HFF-Myc (cell line): Measurements from ENCODE around the gene RGS9.

Experiments used
- DNase-seq: peaks from one replicate; pipeline ENCODE4 v3.0.0-alpha.2; 2011; ENCODE audit warnings: low read depth; ENCODE audit errors: extremely low read depth
- H3K4me3 ChIP-seq: replicated peaks from 2 replicates; pipeline ENCODE4 v1.5.1; 2011; ENCODE audit warnings: low read depth, mild to moderate bottlenecking, control low read depth, low read length
- CTCF ChIP-seq: IDR thresholded peaks from 2 replicates; pipeline ENCODE4 v1.5.1; 2012; ENCODE audit warnings: mild to moderate bottlenecking, low read depth, low read length, control low read depth; ENCODE audit errors: missing control alignments

Gene RGS9

GRCh38 chr17:65155622-65156021 is 18.5 kb downstream of the RGS9 start:
- no peak overlapping the region for H3K4me3 ChIP-seq
- DNase-seq: no peak
- no peak for TF ChIP-seq CTCF

- TF ChIP-seq CTCF: no peak
- no peak for DNase-seq
- H3K4me3 ChIP-seq: no peak overlapping the region
Measured at GRCh38 chr17:65156185-65156834, 19.1 kb downstream of the RGS9 start.

DNA sequence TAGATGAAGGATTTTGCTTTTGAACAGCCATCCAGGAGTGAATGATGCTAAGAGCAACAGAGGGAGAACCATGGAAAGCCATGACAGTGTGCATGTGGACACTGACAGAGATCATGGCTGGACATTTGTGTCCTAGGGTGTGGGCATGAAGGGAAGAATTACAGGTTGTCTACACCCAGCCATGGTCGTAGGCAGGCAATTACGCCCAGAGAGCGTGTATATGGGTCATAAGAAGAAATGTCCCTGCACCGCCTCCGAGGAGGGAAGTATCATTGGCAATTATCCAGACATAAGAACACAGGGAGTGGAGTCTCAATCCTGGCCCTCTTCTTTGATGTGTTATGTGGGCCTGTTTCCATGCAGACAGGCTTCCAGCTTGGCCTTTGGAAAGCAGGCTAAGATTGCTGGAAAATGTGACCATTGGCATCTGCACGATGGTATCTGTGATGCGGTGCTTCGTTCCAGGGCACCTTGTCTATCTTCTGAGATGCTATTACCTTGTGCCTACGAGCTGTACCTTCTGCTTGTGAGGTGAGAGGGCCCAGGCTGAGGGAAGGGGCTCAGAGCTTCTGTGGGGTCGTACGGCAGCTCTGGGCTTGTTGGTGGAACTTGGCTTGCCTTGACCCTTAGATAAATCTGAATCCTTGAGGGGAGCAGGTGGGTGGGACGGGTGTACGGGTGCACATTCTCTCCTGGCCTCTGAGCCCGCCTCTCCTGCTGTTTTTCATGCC is 19.8 kb downstream of the RGS9 start:
- no peak overlapping the region for H3K4me3 ChIP-seq
- DNase-seq: no peak
- no peak for TF ChIP-seq CTCF

- TF ChIP-seq CTCF: no peak
- no peak overlapping the region for H3K4me3 ChIP-seq
- no peak for DNase-seq
Measured at GRCh38 chr17:65158041-65158440, 20.9 kb downstream of the RGS9 start.

- TF ChIP-seq CTCF: no peak
- no peak overlapping the region for H3K4me3 ChIP-seq
- no peak for DNase-seq
Measured at GRCh38 chr17:65158622-65159021, 21.5 kb downstream of the RGS9 start.

DNA sequence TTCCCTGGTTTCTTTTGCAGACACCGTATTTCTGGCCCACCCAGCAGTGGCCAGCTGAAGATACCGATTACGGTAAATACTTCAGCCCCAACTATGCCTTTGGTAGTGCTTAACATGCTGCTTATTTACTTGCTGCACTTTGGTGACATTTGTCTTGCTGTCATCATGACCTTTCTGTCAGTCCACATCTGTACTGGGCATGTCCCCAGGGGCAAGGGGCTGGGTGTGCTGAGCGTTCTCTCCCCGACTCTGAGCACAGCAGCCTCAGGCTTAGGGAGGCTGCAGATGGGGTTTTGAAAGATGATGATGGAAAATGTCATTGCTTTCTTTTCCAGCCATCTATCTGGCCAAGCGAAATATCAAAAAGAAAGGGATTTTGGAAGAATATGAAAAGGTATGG is 23.3 kb downstream of the RGS9 start:
- no peak for TF ChIP-seq CTCF
- no peak overlapping the region for H3K4me3 ChIP-seq
- no peak for DNase-seq
